K562 (cell line): Measurements from ENCODE around the gene VPS33B.

Source experiments
- FOXA3 ChIP-seq, 2 experiments: fragments of 450-650 bp in 1 of 2; sonication (generic) in 1 of 2; formaldehyde crosslinking; IDR thresholded peaks in 1 of 2; conservative IDR thresholded peaks in 1 of 2; 2 replicates each; pipeline versions ENCODE4 v1.4.0 to v1.8.0; 2020 to 2022; ENCODE audit warnings: mild to moderate bottlenecking in 2 of 2, missing genetic modification reagents in 1 of 2
- NFRKB ChIP-seq: fragments of 450-650 bp; IDR thresholded peaks from 2 replicates; pipeline ENCODE4 v1.6.1; 2016; ENCODE audit warnings: low read depth
- POLR2A ChIP-seq: fragments of 450-650 bp; conservative IDR thresholded peaks from 2 replicates; pipeline ENCODE4 v1.6.1; 2016
- TF ChIP-seq, protein P1 (sequence below), 3 experiments: IDR thresholded peaks in 2 of 3; conservative IDR thresholded peaks in 1 of 3; 2 replicates each; pipeline ENCODE4 v1.5.1; 2011 to 2012; ENCODE audit warnings: low read length in 3 of 3, mild to moderate bottlenecking in 3 of 3, control low read depth in 2 of 3, improper control_type of control experiment in 1 of 3, inconsistent platforms in 1 of 3, low read depth in 1 of 3, mixed read lengths in 1 of 3, moderate library complexity in 1 of 3; ENCODE audit not compliant: insufficient read depth in 2 of 3

DNA sequence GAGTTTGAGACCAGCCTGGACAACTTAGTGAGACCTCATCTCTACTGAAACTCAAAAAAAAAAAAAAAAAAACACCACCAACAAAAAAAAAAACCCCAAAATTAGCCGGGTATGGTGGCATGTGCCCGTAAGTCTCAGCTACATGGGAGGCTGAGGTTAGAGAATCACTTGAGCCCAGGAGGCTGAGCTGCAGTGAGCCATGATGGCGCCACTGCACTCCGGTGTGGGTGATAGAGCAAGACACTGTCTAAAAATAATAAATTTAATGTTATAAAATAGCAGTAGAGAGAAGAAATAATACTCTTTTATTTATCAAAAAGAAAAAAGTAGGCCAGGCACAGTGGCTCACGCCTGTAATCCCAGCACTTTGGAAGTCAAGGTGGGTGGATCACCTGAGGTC lies 50.3 kb downstream of the VPS33B start:
- TF ChIP-seq NFRKB (no peak), FOXA3 (CRISPR knock-in tag; conservative IDR thresholded peaks at IDR 0.05 in 1 of 2, IDR thresholded peaks at IDR 0.05 in 1 of 2) (no peak), POLR2A (peak; percentile 19; the same call in 1 of the 2 replicates)
- TF ChIP-seq, protein P1, sequence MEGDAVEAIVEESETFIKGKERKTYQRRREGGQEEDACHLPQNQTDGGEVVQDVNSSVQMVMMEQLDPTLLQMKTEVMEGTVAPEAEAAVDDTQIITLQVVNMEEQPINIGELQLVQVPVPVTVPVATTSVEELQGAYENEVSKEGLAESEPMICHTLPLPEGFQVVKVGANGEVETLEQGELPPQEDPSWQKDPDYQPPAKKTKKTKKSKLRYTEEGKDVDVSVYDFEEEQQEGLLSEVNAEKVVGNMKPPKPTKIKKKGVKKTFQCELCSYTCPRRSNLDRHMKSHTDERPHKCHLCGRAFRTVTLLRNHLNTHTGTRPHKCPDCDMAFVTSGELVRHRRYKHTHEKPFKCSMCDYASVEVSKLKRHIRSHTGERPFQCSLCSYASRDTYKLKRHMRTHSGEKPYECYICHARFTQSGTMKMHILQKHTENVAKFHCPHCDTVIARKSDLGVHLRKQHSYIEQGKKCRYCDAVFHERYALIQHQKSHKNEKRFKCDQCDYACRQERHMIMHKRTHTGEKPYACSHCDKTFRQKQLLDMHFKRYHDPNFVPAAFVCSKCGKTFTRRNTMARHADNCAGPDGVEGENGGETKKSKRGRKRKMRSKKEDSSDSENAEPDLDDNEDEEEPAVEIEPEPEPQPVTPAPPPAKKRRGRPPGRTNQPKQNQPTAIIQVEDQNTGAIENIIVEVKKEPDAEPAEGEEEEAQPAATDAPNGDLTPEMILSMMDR (IDR thresholded peaks at IDR 0.05 in 2 of 3, conservative IDR thresholded peaks at IDR 0.05 in 1 of 3; ENCODE audit: insufficient read depth in 2 of 3, low read depth in 1 of 3, low read length in 3 of 3), result no peak
